DMS79 (cell line): Measurements from ENCODE around the gene ADAM19.

Source experiments
- DNase-seq: peaks from one replicate; lab custom pipeline; 2025; lab: John Stamatoyannopoulos, UW

Gene ADAM19

GRCh38 chr5:157563373-157563928 lies 12.1 kb downstream of the ADAM19 start:
- DNase-seq: no peak

- no peak for DNase-seq
Measured at GRCh38 chr5:157562111-157562581, 13.4 kb downstream of the ADAM19 start.

- DNase-seq: no peak
Measured at GRCh38 chr5:157561110-157561509, 14.5 kb downstream of the ADAM19 start.

- DNase-seq: no peak
Measured at GRCh38 chr5:157559301-157559700, 16.3 kb downstream of the ADAM19 start.

GRCh38 chr5:157558681-157559080 lies 16.9 kb downstream of the ADAM19 start:
- DNase-seq: no peak

- DNase-seq: peak; percentile 17
Measured at GRCh38 chr5:157558041-157558595, 17.5 kb downstream of the ADAM19 start.

- no peak for DNase-seq
Measured at GRCh38 chr5:157556615-157557418, 18.8 kb downstream of the ADAM19 start.

GRCh38 chr5:157555037-157555640 lies 20.4 kb downstream of the ADAM19 start:
- DNase-seq: no peak

- no peak for DNase-seq
Measured at GRCh38 chr5:157554179-157555036, 21.2 kb downstream of the ADAM19 start.

- no peak for DNase-seq
Measured at GRCh38 chr5:157552650-157553049, 22.9 kb downstream of the ADAM19 start.

- no peak for DNase-seq
Measured at GRCh38 chr5:157550663-157551062, 24.9 kb downstream of the ADAM19 start.

- DNase-seq: no peak
Measured at GRCh38 chr5:157549954-157550549, 25.5 kb downstream of the ADAM19 start.

- DNase-seq: no peak
Measured at GRCh38 chr5:157549283-157549629, 26.3 kb downstream of the ADAM19 start.

- DNase-seq: peak; percentile 76
Measured at GRCh38 chr5:157548513-157549282, 26.9 kb downstream of the ADAM19 start.

- DNase-seq: no peak
Measured at GRCh38 chr5:157547941-157548512, 27.5 kb downstream of the ADAM19 start.

- no peak for DNase-seq
Measured at GRCh38 chr5:157546456-157547100, 29.0 kb downstream of the ADAM19 start.

- no peak for DNase-seq
Measured at GRCh38 chr5:157545610-157546310, 29.8 kb downstream of the ADAM19 start.

GRCh38 chr5:157544623-157544989 lies 31.0 kb downstream of the ADAM19 start:
- no peak for DNase-seq
